Neuronal stem cell (in vitro differentiated cells): Measurements from ENCODE around the gene DOHH.
A peak's percentile ranks its signal among the peaks of the same experiment; 100 is the strongest.

Source experiments
- DNase-seq: peaks from one replicate; pipeline ENCODE4 v3.0.0-alpha.2; 2013; ENCODE audit warnings: low spot score
- H2AFZ ChIP-seq: one replicate; pipeline ENCODE4 v1.6.1; 2013; ENCODE audit warnings: mild to moderate bottlenecking, low read length, inconsistent platforms
- H2AK5ac ChIP-seq: 2 replicates; pipeline ENCODE4 v1.6.1; 2013; ENCODE audit warnings: low read depth, mild to moderate bottlenecking, inconsistent platforms, low read length, moderate library complexity, mixed read lengths
- H2BK120ac ChIP-seq: 2 replicates; pipeline ENCODE4 v1.6.1; 2013; ENCODE audit warnings: low read depth, mild to moderate bottlenecking, inconsistent platforms, low read length, moderate library complexity, mixed read lengths
- H2BK12ac ChIP-seq: one replicate; pipeline ENCODE4 v1.6.1; 2013; ENCODE audit warnings: low read length, inconsistent platforms
- H2BK15ac ChIP-seq: 2 replicates; pipeline ENCODE4 v1.6.1; 2013; ENCODE audit warnings: mild to moderate bottlenecking, low read length, inconsistent platforms, mixed read lengths
- H2BK5ac ChIP-seq: one replicate; pipeline ENCODE4 v1.6.1; 2013; ENCODE audit warnings: inconsistent platforms, mild to moderate bottlenecking, low read length, moderate library complexity
- H3K14ac ChIP-seq: one replicate; pipeline ENCODE4 v1.6.1; 2013; ENCODE audit warnings: low read length, inconsistent platforms
- H3K18ac ChIP-seq: 2 replicates; pipeline ENCODE4 v1.6.1; 2013; ENCODE audit warnings: low read length, inconsistent platforms
- H3K23ac ChIP-seq: 2 replicates; pipeline ENCODE4 v1.6.1; 2013; ENCODE audit warnings: low read depth, mild to moderate bottlenecking, mixed read lengths, low read length, inconsistent platforms; ENCODE audit not compliant: poor library complexity
- H3K27ac ChIP-seq: replicated peaks from 3 replicates; pipeline ENCODE4 v1.5.1; 2013; ENCODE audit warnings: low read length, inconsistent platforms
- H3K27me3 ChIP-seq, 3 experiments: 2 replicates each; pipeline ENCODE4 v1.6.1; 2013; ENCODE audit warnings: low read length in 3 of 3, mild to moderate bottlenecking in 2 of 3, inconsistent platforms in 1 of 3, low read depth in 1 of 3, mixed read lengths in 1 of 3, moderate library complexity in 1 of 3; ENCODE audit not compliant: control insufficient read depth in 3 of 3, insufficient read depth in 3 of 3
- H3K36me3 ChIP-seq, 2 donors: replicated peaks in 1 of 2; 2 replicates each; pipeline ENCODE4 v1.6.1; 2013; ENCODE audit warnings: low read length in 2 of 2; ENCODE audit not compliant: control insufficient read depth in 2 of 2, insufficient read depth in 2 of 2
- H3K4ac ChIP-seq: 2 replicates; pipeline ENCODE4 v1.6.1; 2013; ENCODE audit warnings: inconsistent platforms, mild to moderate bottlenecking, low read length, moderate library complexity
- H3K4me1 ChIP-seq, 2 donors: 1 replicate in 1 of 2; 2 replicates in 1 of 2; pipeline ENCODE4 v1.6.1; 2013; ENCODE audit warnings: low read length in 2 of 2, low read depth in 1 of 2; ENCODE audit not compliant: control insufficient read depth in 2 of 2, insufficient read depth in 1 of 2
- H3K4me2 ChIP-seq: one replicate; pipeline ENCODE4 v1.6.1; 2013; ENCODE audit warnings: mild to moderate bottlenecking, low read length, inconsistent platforms; ENCODE audit not compliant: insufficient read depth, poor library complexity, severe bottlenecking
- H3K4me3 ChIP-seq, 2 donors: 2 replicates each; pipeline ENCODE4 v1.5.1; 2013; ENCODE audit warnings: low read length in 2 of 2, mild to moderate bottlenecking in 2 of 2, inconsistent platforms in 1 of 2, moderate library complexity in 1 of 2
- H3K79me1 ChIP-seq: one replicate; pipeline ENCODE4 v1.6.1; 2013; ENCODE audit warnings: low read depth, mild to moderate bottlenecking, inconsistent platforms, low read length, moderate library complexity
- H3K9ac ChIP-seq: one replicate; pipeline ENCODE4 v1.6.1; 2013; ENCODE audit warnings: mild to moderate bottlenecking, low read depth, low read length, inconsistent platforms; ENCODE audit not compliant: poor library complexity
- H3K9me3 ChIP-seq, 2 donors: replicated peaks in 1 of 2; 2 replicates each; pipeline versions ENCODE3 to v1.6.1; 2013; ENCODE audit warnings: low read length in 2 of 2, mild to moderate bottlenecking in 2 of 2, inconsistent platforms in 1 of 2, low read depth in 1 of 2, mixed read lengths in 1 of 2, moderate library complexity in 1 of 2; ENCODE audit not compliant: control insufficient read depth in 2 of 2, insufficient read depth in 1 of 2
- H4K8ac ChIP-seq: one replicate; pipeline ENCODE4 v1.6.1; 2013; ENCODE audit warnings: low read depth, mild to moderate bottlenecking, inconsistent platforms, low read length, moderate library complexity
- H4K91ac ChIP-seq: one replicate; pipeline ENCODE4 v1.6.1; 2013; ENCODE audit warnings: low read length, low read depth, mild to moderate bottlenecking, inconsistent platforms; ENCODE audit not compliant: poor library complexity
- WGBS, 2 donors: extraction: QIAGEN DNeasy Blood & Tissue Kit; methylation state at CpG; one replicate each; pipeline ENCODE4 v1.1.7; 2013; ENCODE audit warnings: missing lambda C conversion rate in 2 of 2, mixed read lengths in 1 of 2; ENCODE audit not compliant: insufficient read length in 2 of 2, insufficient replicate concordance in 1 of 2; ENCODE audit errors: extremely low coverage in 2 of 2; 5-methylcytosine and 5-hydroxymethylcytosine counted together

The DOHH gene

DNA sequence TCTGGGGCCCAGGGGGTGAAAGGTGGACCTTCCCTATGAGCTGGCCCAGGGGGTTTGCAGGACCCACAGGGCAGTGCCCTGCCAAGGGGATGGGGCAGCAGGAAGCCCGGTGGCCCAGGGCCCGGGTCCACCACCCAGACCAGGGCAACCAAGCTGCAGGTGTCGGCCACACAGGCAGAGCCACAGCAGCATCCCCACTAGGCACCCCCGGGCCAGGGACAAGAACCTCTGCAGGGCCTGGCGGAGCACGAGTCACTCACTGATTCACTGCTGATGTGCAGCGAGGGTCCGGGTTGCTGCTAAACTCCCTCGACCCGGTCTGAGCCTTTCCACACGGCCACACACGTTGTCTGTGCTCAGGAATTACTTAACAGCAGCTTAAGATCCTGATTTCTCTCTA, 14.5 kb upstream of the DOHH start:
- Histone ChIP-seq H3K23ac (no peak overlapping the region), H3K14ac (no peak overlapping the region), H2BK120ac (no peak overlapping the region), H3K27me3 (no peaks in the 10 kb centered on the region), H2BK5ac (no peak overlapping the region), H3K27ac (no peak overlapping the region), H3K4me1 (no peaks in the 10 kb centered on the region), H3K36me3 (peaks cover 11 to 81% of the 10 kb centered on the region in 2 donors), H4K8ac (no peak overlapping the region), H2AFZ (no peak overlapping the region), H2BK12ac (no peak overlapping the region), H2BK15ac (no peak overlapping the region), H3K4me2 (no peak overlapping the region), H3K4ac (no peak overlapping the region), H3K4me3 (no peak overlapping the region), H3K9me3 (no peaks in the 10 kb centered on the region), H3K18ac (no peak overlapping the region), H4K91ac (no peak overlapping the region), H3K9ac (peak overlapping the region; percentile 53), H2AK5ac (no peak overlapping the region), H3K79me1 (peaks cover 61% of the 10 kb centered on the region)
- DNase-seq, result no peak
- no CpG with 5 or more reads among the region's 12 CpGs for WGBS, 2 donors

DNA sequence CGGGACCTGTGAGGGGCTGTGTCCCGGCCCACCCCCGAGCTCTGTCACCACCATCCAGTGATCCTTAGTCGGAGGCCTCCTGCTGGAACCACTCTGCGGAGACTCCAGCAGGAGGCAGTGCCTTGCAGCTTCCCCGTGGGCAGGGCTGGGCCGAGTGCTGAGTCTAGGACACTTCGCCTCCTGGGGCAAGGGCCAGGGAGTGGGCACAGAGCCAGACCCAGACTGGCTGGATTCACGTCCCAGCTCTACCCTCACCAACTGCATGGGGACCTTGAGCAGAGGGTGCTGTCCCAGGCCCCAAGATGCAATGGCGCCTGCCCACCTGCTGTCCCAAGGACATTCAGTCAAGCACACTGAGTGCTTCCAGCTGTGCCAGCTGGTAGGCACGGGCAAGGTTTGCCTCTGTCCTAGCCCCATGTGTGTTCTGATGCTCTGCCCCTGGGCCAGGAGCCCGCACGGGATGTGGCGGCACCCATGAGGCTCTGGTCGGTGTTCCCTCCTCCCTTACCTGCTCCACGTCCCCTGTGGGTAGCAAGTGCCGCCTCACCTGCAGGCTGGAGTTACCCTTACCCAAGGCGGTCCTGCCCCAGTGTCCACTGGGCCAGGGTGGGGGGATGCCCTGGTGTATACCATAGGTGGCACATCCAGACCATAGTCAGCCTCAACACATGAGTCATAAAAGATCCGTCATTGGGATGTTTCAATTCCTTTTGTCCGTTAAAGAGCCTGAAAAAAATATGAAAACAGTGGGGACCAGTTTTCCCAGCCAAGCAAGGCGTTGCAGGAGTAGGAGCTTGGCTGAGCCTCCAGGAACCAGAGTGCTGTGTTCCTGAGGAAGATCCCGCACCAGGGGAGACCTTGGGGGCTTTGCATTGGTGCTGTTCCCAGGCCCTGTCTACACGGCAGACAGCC, 13.0 kb upstream of the DOHH start:
- Histone ChIP-seq H2AFZ (no peak overlapping the region), H3K4me3 (no peak overlapping the region), H3K4me2 (no peak overlapping the region), H4K8ac (no peak overlapping the region), H2BK5ac (no peak overlapping the region), H2BK15ac (no peak overlapping the region), H3K27me3 (no peaks in the 10 kb centered on the region), H3K4me1 (no peaks in the 10 kb centered on the region), H2BK120ac (no peak overlapping the region), H3K9me3 (no peaks in the 10 kb centered on the region), H3K18ac (no peak overlapping the region), H3K79me1 (peaks cover 66% of the 10 kb centered on the region), H3K23ac (peak overlapping the region; percentile 58), H3K14ac (no peak overlapping the region), H4K91ac (no peak overlapping the region), H2AK5ac (no peak overlapping the region), H3K9ac (no peak overlapping the region), H3K4ac (no peak overlapping the region), H3K27ac (no peak overlapping the region), H2BK12ac (no peak overlapping the region), H3K36me3 (peaks cover 22 to 81% of the 10 kb centered on the region in 2 donors)
- no peak for DNase-seq
- no CpG with 5 or more reads among the region's 23 CpGs for WGBS, 2 donors

DNA sequence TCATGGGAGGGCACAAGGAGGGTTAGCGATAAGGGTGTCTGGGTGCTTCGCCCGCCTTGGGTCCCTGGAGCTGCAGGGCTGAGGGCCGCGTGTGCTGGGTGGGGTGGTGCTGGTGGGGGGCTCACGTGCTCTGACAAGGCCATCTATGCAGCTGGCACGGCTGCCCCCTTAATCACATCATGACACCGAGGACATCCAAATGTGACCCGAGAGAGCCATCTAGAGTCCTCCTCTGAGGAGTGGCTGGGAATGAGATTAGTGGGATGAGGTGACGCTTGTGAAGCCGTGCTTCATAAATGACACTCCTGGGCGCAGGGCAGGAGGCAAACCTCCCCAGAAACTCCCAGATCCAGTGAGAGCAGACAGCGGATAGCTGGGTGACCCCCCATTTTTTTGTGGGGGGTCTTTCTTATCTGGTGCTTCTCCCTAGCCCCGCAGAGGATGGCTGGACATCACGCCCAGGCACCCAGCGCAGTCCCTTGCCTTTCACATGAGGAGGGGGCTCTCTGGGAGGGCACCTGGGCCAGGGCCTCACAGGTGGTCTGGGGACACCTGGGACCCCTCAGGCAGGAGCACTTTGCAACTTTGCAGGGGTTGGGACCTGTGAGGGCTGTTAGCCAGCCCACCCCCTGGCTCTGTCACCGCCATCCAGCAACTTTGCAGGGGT, 12.2 kb upstream of the DOHH start:
- no peak overlapping the region for H4K91ac ChIP-seq
- H2BK5ac ChIP-seq, result no peak overlapping the region
- no peaks in the 10 kb centered on the region for H3K27me3 ChIP-seq
- H3K9ac ChIP-seq, result no peak overlapping the region
- H3K4ac ChIP-seq, result no peak overlapping the region
- no peak overlapping the region for H2BK120ac ChIP-seq
- peaks cover under 1% of the 10 kb centered on the region in 2 donors for H3K4me1 ChIP-seq
- no peak overlapping the region for H3K4me2 ChIP-seq
- H2AK5ac ChIP-seq, result no peak overlapping the region
- peaks cover 65% of the 10 kb centered on the region for H3K79me1 ChIP-seq
- WGBS, 2 donors, result no CpG with 5 or more reads among the region's 17 CpGs
- H3K27ac ChIP-seq, result no peak overlapping the region
- no peak overlapping the region for H3K14ac ChIP-seq
- H2BK12ac ChIP-seq, result no peak overlapping the region
- no peak for DNase-seq
- peak overlapping the region; percentile 38 for H3K18ac ChIP-seq
- H3K23ac ChIP-seq, result no peak overlapping the region
- no peak overlapping the region for H3K4me3 ChIP-seq
- H2AFZ ChIP-seq, result no peak overlapping the region
- H4K8ac ChIP-seq, result no peak overlapping the region
- no peaks in the 10 kb centered on the region for H3K9me3 ChIP-seq
- peaks cover 23 to 82% of the 10 kb centered on the region in 2 donors for H3K36me3 ChIP-seq
- no peak overlapping the region for H2BK15ac ChIP-seq
